ENCODE measurements around the gene HOPX.
"Not testable (repeated sequence)": the region's sequence is repeated elsewhere in the genome, so short reads cannot be mapped to it uniquely, and the experiment has no call there.

The HOPX gene

DNA sequence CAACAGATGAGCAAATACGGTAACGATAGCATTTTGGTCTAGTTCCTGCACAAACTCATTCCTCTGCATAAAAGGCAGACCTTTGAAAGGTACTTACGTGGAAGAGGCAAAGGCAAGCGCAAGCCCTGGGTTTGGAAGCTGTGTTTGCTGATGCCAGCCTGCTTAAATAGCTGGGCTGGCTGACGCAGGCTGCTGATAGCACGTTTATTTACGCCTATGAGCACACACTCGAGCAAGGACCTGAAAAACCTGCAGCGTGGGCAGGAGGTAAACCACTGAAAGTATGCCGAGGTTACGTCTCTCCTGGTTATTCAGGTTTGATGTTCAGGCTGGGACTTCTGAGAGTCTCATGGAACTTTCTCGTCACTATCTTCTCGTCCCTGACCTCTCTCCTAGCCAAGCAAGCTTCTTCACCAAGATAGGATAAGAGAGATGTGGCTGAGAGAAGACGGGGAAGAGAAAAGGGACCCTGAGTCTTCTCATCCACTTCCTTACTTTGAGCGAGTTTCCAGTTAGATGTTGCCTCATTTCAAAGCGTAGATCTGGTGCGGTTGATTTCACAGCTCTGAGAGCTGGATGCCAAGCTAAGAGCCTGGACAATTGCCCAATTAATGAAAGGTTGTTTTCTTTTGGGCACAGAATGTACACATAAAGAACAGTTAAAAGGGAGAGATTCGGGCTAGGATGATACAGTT lies at the start of gene HOPX:
Gene HOPX, minus strand, starts transcription at position 139 of the 695 bp plus-strand sequence. CDS start 23,480 bp downstream, outside the sequence.
- TF ChIP-seq CTCF (IDR thresholded peaks at IDR 0.05), result no peak
- H3K4me3 ChIP-seq (ENCODE audit: low read depth in 1 of 2, low read length in 1 of 2), result no peak within 1 kb of the TSS
- no peak within 1 kb of the TSS for H3K27ac ChIP-seq
- peaks cover 0 to 12% of the 10 kb centered on the region in 2 experiments for H3K4me1 ChIP-seq (ENCODE audit: control insufficient read depth in 1 of 2, insufficient read depth in 1 of 2, low read depth in 1 of 2, low read length in 1 of 2)
- H3K27me3 ChIP-seq, result no peaks in the 10 kb centered on the region
- no peaks in the 10 kb centered on the region for H3K9me3 ChIP-seq
- no peaks in the 10 kb centered on the region for H3K36me3 ChIP-seq

DNA sequence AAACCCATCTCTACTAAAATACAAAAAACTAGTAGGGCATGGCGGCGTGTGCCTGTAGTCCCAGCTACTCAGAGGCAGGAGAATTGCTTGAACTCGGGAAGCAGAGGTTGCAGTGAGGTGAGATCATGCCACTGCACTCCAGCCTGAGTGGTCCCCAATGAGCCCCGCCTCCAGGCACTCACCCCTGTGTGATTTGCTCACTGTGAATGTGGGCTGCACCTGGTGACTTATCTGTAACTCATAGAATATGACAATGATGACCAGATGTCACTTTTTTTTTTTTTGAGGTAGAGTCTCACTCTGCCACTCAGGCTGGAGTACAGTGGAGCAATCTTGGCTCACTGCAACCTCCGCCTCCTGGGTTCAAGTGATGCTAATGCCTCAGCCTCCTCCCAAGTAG lies 49.0 kb upstream of the HOPX start:
- TF ChIP-seq CTCF (IDR thresholded peaks at IDR 0.05), result no peak
- Histone ChIP-seq H3K27ac (no peak overlapping the region), H3K9me3 (no peaks in the 10 kb centered on the region), H3K27me3 (no peaks in the 10 kb centered on the region), H3K4me1 (ENCODE audit: control insufficient read depth in 1 of 2, insufficient read depth in 1 of 2, low read depth in 1 of 2, low read length in 1 of 2) (peaks cover 0 to 5% of the 10 kb centered on the region in 2 experiments), H3K36me3 (no peaks in the 10 kb centered on the region), H3K4me3 (ENCODE audit: low read depth in 1 of 2, low read length in 1 of 2) (no peak overlapping the region)

DNA sequence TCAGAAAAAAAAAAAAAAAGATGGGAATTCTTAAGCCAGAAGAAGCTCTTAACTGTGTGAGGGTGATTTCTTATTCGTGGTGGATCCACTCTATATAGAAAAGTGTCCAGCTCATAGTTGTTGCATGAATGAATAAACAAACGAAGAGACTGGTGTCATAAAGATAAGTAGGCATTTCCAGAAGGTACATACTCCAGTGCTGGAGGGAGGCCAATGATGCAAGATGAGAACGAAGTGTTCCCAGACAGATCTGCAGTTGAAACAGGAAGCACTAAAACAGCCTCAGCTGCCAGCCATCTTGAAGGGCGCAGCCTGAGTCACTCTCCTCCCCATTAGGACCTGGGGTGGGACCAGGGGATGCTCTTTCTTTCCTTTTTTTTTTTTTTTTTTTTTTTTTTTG lies 47.4 kb upstream of the HOPX start:
- TF ChIP-seq CTCF (IDR thresholded peaks at IDR 0.05), result no peak
- H3K4me3 ChIP-seq (ENCODE audit: low read depth in 1 of 2, low read length in 1 of 2), result no peak overlapping the region
- H3K9me3 ChIP-seq, result no peaks in the 10 kb centered on the region
- H3K27me3 ChIP-seq, result no peaks in the 10 kb centered on the region
- peaks cover 0 to 5% of the 10 kb centered on the region in 2 experiments for H3K4me1 ChIP-seq (ENCODE audit: control insufficient read depth in 1 of 2, insufficient read depth in 1 of 2, low read depth in 1 of 2, low read length in 1 of 2)
- no peaks in the 10 kb centered on the region for H3K36me3 ChIP-seq
- no peak overlapping the region for H3K27ac ChIP-seq

DNA sequence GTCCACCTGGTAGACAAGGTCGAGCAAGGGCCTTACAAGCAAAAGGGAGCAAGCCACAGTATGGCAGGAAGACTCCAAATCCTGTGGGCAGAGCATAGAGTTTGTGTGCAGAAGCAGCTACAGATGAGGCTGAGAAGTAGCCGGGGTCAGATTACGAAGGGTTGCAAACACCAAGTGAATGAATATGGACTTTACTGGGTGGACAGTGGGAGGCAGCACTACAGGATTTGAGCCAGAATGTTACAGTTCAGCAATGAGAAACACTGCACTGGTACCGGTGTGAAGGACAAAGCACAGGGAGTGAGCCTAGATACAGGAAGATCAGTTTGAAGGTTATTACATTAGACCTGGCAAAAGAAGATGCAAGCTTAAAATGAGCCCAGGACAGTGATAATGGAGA lies 46.1 kb upstream of the HOPX start:
- Histone ChIP-seq H3K4me1 (ENCODE audit: control insufficient read depth in 1 of 2, insufficient read depth in 1 of 2, low read depth in 1 of 2, low read length in 1 of 2) (peaks cover 0 to 5% of the 10 kb centered on the region in 2 experiments), H3K27ac (no peak overlapping the region), H3K4me3 (ENCODE audit: low read depth in 1 of 2, low read length in 1 of 2) (no peak overlapping the region), H3K9me3 (no peaks in the 10 kb centered on the region), H3K27me3 (no peaks in the 10 kb centered on the region), H3K36me3 (no peaks in the 10 kb centered on the region)
- TF ChIP-seq CTCF (IDR thresholded peaks at IDR 0.05), result no peak

DNA sequence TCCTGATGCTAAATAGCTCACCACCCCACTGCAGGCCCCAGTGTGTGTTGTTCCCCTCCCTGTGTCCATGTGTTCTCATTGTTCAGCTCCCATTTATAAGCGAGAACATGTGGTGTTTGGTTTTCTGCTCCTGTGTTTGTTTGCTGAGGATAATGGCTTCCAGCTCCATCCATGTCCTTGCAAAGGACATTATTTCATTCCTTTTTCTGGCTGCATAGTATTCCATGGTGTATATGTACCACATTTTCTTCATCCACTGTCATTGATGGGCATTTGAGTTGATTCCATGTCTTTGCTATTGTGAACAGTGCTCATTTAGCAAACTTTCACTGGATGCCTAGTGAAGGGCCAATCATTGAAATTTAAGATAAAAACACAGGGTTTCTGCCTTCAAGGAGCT lies 45.5 kb upstream of the HOPX start:
- not testable (repeated sequence) for H3K27ac ChIP-seq; H3K27me3 ChIP-seq; H3K36me3 ChIP-seq; H3K4me1 ChIP-seq (ENCODE audit: control insufficient read depth in 1 of 2, insufficient read depth in 1 of 2, low read depth in 1 of 2, low read length in 1 of 2); H3K9me3 ChIP-seq; H3K4me3 ChIP-seq (ENCODE audit: low read depth in 1 of 2, low read length in 1 of 2)

- H3K27ac ChIP-seq, result no peak overlapping the region
- TF ChIP-seq CTCF (IDR thresholded peaks at IDR 0.05), result no peak
- no peaks in the 10 kb centered on the region for H3K9me3 ChIP-seq
- H3K36me3 ChIP-seq, result no peaks in the 10 kb centered on the region
- H3K27me3 ChIP-seq, result no peaks in the 10 kb centered on the region
- H3K4me1 ChIP-seq (ENCODE audit: control insufficient read depth in 1 of 2, insufficient read depth in 1 of 2, low read depth in 1 of 2, low read length in 1 of 2), result no peaks in the 10 kb centered on the region
- H3K4me3 ChIP-seq (ENCODE audit: low read depth in 1 of 2, low read length in 1 of 2), result no peak overlapping the region
Measured at GRCh38 chr4:56723659-56724230, 42.6 kb upstream of the HOPX start.
